Measurements from ENCODE around the gene PPP2R2D.

GRCh38 chr10:131929122-131929845, 28.5 kb downstream of the PPP2R2D start:
- TF ChIP-seq CTCF (conservative IDR thresholded peaks at IDR 0.05) (no peak), EZH2 (IDR thresholded peaks at IDR 0.05; ENCODE audit: low read depth) (no peak)

Measured in PC-9 (cell line).